ENCODE measurements around the gene NSG1. TPM values are rescaled to one million over a fixed set of nuclear protein-coding genes. Genes with fewer than 3 reads are reported as not detected.

NSG1 gene
- total and polyA plus RNA-seq, 4 donors, result 0.39 to 22.4 (median 1.6) TPM

GRCh38 chr4:4456816-4457578 is 70.1 kb downstream of the NSG1 start:
- Histone ChIP-seq H3K4me3 (no peak overlapping the region), H3K9me3 (ENCODE audit: control insufficient read depth in 4 of 4, insufficient read depth in 3 of 4, low read length in 3 of 4) (no peaks in the 10 kb centered on the region), H3K27me3 (ENCODE audit: control insufficient read depth in 3 of 3, insufficient read depth in 3 of 3, low read length in 2 of 3) (no peaks in the 10 kb centered on the region), H3K27ac (ENCODE audit: low read depth in 1 of 2, low read length in 1 of 2) (no peak overlapping the region), H3K4me1 (ENCODE audit: control insufficient read depth in 5 of 5, insufficient read depth in 5 of 5, low read length in 5 of 5) (peaks cover 0 to 7% (median 4%) of the 10 kb centered on the region in 5 donors), H3K9ac (ENCODE audit: insufficient read depth in 1 of 2, low read length in 2 of 2) (no peak overlapping the region), H3K36me3 (ENCODE audit: control insufficient read depth in 4 of 4, insufficient read depth in 4 of 4, low read length in 4 of 4) (peaks cover 13 to 44% (median 37%) of the 10 kb centered on the region in 4 donors)
- no peak for DNase-seq
- no peak for TF ChIP-seq CTCF (IDR thresholded peaks at IDR 0.05; ENCODE audit: control extremely low read depth, extremely low read depth)
- 94 to 95% methylated on average over 8 of the region's 8 CpGs for WGBS, 2 donors
- ATAC-seq (ENCODE audit: insufficient read depth, low FRiP score), result no peak

DNA sequence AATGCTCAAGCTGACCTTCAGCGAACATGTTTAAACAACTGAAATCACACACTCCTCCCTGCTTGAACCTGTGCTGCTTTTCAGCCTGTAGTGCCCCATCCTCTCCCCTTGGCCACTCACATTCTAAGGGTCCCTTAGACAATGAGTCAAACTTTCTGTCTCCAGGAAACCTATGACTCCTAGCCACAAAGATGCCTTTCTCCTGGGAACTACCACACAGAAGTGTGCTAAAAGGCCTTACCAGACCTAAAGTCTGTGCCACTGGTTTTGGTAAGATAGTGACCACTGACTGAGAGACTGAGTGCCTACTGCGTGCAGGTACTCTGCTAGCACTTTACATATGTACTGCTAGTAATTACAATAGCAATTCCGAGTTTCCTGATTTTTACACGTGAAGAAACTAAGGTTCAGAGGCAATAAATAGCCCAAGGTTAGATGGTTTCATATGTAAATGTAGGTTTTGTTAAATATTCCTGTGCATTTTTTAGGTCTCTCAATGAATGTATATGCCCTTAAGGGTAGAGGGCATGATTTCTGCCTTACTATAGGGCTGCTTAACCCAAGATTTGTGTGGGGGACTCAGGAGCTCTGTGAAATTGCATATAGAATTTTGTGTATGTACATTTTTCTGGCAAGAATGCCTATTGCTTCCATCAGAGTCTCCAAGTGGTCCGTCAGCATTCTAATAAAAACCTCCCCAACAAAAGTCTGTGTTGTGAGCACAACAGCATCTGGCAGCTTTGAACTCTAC is 71.1 kb downstream of the NSG1 start:
- no peak for TF ChIP-seq CTCF (IDR thresholded peaks at IDR 0.05; ENCODE audit: control extremely low read depth, extremely low read depth)
- DNase-seq (peak in 1 of 3 donors; percentile 33), ATAC-seq (ENCODE audit: insufficient read depth, low FRiP score) (no peak)
- H3K4me3 ChIP-seq, result no peak overlapping the region
- peaks cover 0 to 17% (median 8%) of the 10 kb centered on the region in 5 donors for H3K4me1 ChIP-seq (ENCODE audit: control insufficient read depth in 5 of 5, insufficient read depth in 5 of 5, low read length in 5 of 5)
- no peak overlapping the region for H3K27ac ChIP-seq (ENCODE audit: low read depth in 1 of 2, low read length in 1 of 2)
- no peak overlapping the region for H3K9ac ChIP-seq (ENCODE audit: insufficient read depth in 1 of 2, low read length in 2 of 2)
- no peaks in the 10 kb centered on the region for H3K27me3 ChIP-seq (ENCODE audit: control insufficient read depth in 3 of 3, insufficient read depth in 3 of 3, low read length in 2 of 3)
- 73 to 74% methylated on average over 5 of the region's 5 CpGs for WGBS, 2 donors
- H3K9me3 ChIP-seq (ENCODE audit: control insufficient read depth in 4 of 4, insufficient read depth in 3 of 4, low read length in 3 of 4), result no peaks in the 10 kb centered on the region
- H3K36me3 ChIP-seq (ENCODE audit: control insufficient read depth in 4 of 4, insufficient read depth in 4 of 4, low read length in 4 of 4), result peaks cover 13 to 40% (median 32%) of the 10 kb centered on the region in 4 donors

DNA sequence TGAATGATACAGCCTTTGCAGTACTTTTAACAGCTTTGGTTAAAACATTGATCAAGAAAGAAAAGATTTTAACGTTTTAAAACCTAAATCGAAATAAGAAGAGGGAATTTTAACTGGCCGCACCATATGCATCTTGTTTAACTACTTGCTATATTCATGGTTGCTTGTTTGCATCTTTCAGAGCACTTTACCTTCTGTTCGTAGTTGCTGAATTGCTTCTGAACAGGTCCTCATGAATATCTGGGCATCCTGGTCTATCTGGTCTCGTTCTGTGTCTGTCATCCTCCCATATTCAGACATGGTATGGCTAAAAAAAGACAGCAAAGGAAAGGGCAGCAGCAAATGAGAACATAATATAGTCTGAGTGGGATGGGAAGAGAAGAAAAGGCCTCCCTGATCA is 72.3 kb downstream of the NSG1 start:
- no peak for ATAC-seq (ENCODE audit: insufficient read depth, low FRiP score)
- DNase-seq, result no peak
- WGBS, 2 donors, result 96% methylated on average over 5 of the region's 5 CpGs
- peaks cover 11 to 30% (median 24%) of the 10 kb centered on the region in 4 donors for H3K36me3 ChIP-seq (ENCODE audit: control insufficient read depth in 4 of 4, insufficient read depth in 4 of 4, low read length in 4 of 4)
- no peak overlapping the region for H3K27ac ChIP-seq (ENCODE audit: low read depth in 1 of 2, low read length in 1 of 2)
- no peak for TF ChIP-seq CTCF (IDR thresholded peaks at IDR 0.05; ENCODE audit: control extremely low read depth, extremely low read depth)
- H3K9me3 ChIP-seq (ENCODE audit: control insufficient read depth in 4 of 4, insufficient read depth in 3 of 4, low read length in 3 of 4), result no peaks in the 10 kb centered on the region
- no peaks in the 10 kb centered on the region for H3K27me3 ChIP-seq (ENCODE audit: control insufficient read depth in 3 of 3, insufficient read depth in 3 of 3, low read length in 2 of 3)
- H3K9ac ChIP-seq (ENCODE audit: insufficient read depth in 1 of 2, low read length in 2 of 2), result no peak overlapping the region
- no peak overlapping the region for H3K4me3 ChIP-seq
- peaks cover 0 to 24% (median 8%) of the 10 kb centered on the region in 5 donors for H3K4me1 ChIP-seq (ENCODE audit: control insufficient read depth in 5 of 5, insufficient read depth in 5 of 5, low read length in 5 of 5)

Data from lung (tissue), 12 donors.